NK-92 (cell line): ENCODE measurements around the gene NKX3-2.

Source experiments
- DNase-seq: peaks from one replicate; lab custom pipeline; 2025; ENCODE audit not compliant: unreplicated experiment; lab: John Stamatoyannopoulos, UW

The NKX3-2 gene

GRCh38 chr4:13515268-13515667 lies 29.0 kb downstream of the NKX3-2 start:
- no peak for DNase-seq

GRCh38 chr4:13514722-13515121 lies 29.6 kb downstream of the NKX3-2 start:
- DNase-seq: no peak

DNA sequence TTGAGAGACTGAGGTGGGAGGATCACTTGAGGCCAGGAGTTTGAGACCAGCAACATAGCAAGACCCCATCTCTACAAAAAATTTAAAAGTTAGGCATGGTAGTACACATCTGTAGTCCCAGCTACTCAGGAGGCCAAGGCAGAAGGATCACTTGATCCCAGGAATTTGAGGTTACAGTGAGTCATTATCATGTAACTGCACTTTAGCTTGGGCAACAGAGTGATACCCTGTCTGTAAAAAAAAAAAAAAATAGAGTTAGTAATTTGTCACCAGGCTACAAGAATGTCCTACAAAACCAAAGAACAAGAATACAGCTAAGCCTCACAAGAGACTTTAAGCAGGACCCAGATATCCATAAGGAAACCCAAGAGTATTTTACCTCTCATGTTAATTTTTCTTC lies 33.2 kb downstream of the NKX3-2 start:
- no peak for DNase-seq

GRCh38 chr4:13509442-13509841 lies 34.9 kb downstream of the NKX3-2 start:
- no peak for DNase-seq

DNA sequence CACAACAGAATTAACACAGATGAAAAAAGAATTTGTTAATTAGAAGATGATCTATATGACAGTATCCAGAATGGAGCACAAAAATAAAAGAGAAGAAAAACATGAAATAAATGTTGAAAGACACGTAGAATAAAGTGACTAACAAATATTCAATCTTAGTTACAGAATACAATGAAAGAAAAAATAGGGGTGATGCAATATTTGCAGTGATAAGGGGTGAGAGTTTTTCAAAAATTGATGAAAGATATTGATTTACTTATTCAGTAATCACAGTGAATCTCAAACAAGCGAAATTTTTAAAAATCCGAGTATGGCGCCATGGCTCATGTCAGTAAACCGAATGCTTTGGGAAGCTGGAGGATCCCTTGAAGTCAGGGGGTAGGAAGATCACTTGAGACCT lies 39.9 kb downstream of the NKX3-2 start:
- DNase-seq: no peak

- DNase-seq: no peak
Observed at GRCh38 chr4:13498469-13498868, 45.8 kb downstream of the NKX3-2 start.

DNA sequence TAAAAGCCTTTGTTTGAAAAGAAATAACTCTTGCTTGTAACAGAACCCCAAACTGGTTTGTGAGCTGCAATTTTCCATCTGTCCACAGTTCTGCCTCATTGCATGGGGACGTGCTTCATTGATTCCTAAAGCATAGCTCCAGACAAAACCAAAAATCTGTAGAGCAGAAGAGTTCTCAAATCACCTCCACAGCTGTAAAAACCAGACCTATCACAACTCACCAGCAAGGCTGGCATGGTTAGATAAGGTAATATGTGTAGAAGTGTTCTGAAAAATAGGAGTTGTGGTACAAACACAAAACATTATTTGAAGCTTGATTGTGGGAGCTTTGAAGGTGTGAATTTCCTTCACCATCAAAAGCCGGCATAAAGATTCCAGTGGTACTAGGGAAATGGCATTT lies 47.7 kb downstream of the NKX3-2 start:
- DNase-seq: no peak

DNA sequence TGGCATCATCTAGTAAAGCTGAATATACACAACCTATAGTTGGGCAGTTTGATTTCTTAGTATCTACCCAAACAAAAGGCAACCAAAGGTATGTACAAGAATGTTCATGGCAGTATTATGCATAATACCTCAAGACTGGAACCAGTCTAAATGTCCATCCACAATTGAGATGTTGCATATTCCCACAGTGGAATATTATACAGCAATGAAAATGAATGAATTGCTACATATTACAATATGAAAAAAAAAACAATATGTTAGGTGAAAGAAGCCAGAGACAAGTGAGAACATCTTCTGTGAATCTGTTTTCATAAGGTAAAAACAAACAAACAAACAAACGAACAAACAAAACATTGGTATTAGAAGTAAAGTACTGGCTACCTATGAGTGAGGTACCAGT lies 48.6 kb downstream of the NKX3-2 start:
- no peak for DNase-seq

- DNase-seq: no peak
Observed at GRCh38 chr4:13493793-13494192, 50.5 kb downstream of the NKX3-2 start.

- DNase-seq: no peak
Observed at GRCh38 chr4:13492747-13493146, 51.6 kb downstream of the NKX3-2 start.
